ENCODE data around the gene CCDC116.

CCDC116 gene

GRCh38 chr22:21626735-21627469 is 5.7 kb upstream of the CCDC116 start:
- H3K4me3 ChIP-seq: no peak overlapping the region
- no peaks in the 10 kb centered on the region for H3K9me3 ChIP-seq
- H3K36me3 ChIP-seq: peaks cover 0 to 18% (median 0%) of the 10 kb centered on the region in 3 donors
- no peak for DNase-seq
- H3K27ac ChIP-seq: no peak overlapping the region
- intact Hi-C loops (cut with DNase I; ENCODE audit: low total_unique reads): no loop called here
- no peak for TF ChIP-seq CTCF (IDR thresholded peaks at IDR 0.05)
- peaks cover 0 to 48% (median 39%) of the 10 kb centered on the region in 4 donors for H3K4me1 ChIP-seq
- no peaks in the 10 kb centered on the region for H3K27me3 ChIP-seq

GRCh38 chr22:21628386-21629254 is 3.9 kb upstream of the CCDC116 start:
- no peak for TF ChIP-seq CTCF (IDR thresholded peaks at IDR 0.05)
- peaks cover 0 to 34% (median 30%) of the 10 kb centered on the region in 4 donors for H3K4me1 ChIP-seq
- DNase-seq: no peak
- intact Hi-C loops (cut with DNase I; ENCODE audit: low total_unique reads): no loop called here
- H3K27me3 ChIP-seq: no peaks in the 10 kb centered on the region
- peak overlapping the region; percentile 74 to 80 for H3K27ac ChIP-seq
- peak overlapping the region; percentile 62 to 71 for H3K4me3 ChIP-seq
- peaks cover 0 to 10% (median 0%) of the 10 kb centered on the region in 3 donors for H3K36me3 ChIP-seq
- no peaks in the 10 kb centered on the region for H3K9me3 ChIP-seq

GRCh38 chr22:21629255-21630149 is 3.1 kb upstream of the CCDC116 start, which contains the start of gene YDJC:
TSS of gene YDJC (minus strand) at chr22:21630022. CDS start at chr22:21630014, 8 bp downstream.
- peak; percentile 70 to 83 for DNase-seq
- Histone ChIP-seq H3K9me3 (no peaks in the 10 kb centered on the region), H3K27ac (peak within 1 kb of the TSS; percentile 74 to 80), H3K4me3 (peak within 1 kb of the TSS; percentile 62 to 71), H3K36me3 (peaks cover 0 to 10% (median 0%) of the 10 kb centered on the region in 3 donors), H3K4me1 (peaks cover 0 to 25% (median 21%) of the 10 kb centered on the region in 4 donors), H3K27me3 (no peaks in the 10 kb centered on the region)
- TF ChIP-seq CTCF (IDR thresholded peaks at IDR 0.05): peak; percentile 89 to 96
- intact Hi-C loops (cut with DNase I; ENCODE audit: low total_unique reads): no loop called here

GRCh38 chr22:21631025-21631424 is 1.5 kb upstream of the CCDC116 start:
- Histone ChIP-seq H3K9me3 (no peaks in the 10 kb centered on the region), H3K36me3 (peaks cover 0 to 10% (median 0%) of the 10 kb centered on the region in 3 donors), H3K27me3 (no peaks in the 10 kb centered on the region), H3K4me1 (peaks cover 0 to 18% (median 14%) of the 10 kb centered on the region in 4 donors), H3K4me3 (no peak overlapping the region), H3K27ac (no peak overlapping the region)
- intact Hi-C loops (cut with DNase I; ENCODE audit: low total_unique reads): no loop called here
- DNase-seq: no peak
- no peak for TF ChIP-seq CTCF (IDR thresholded peaks at IDR 0.05)

GRCh38 chr22:21632931-21633330 is 371 bp downstream of the CCDC116 start:
- H3K36me3 ChIP-seq: peaks cover 0 to 8% (median 0%) of the 10 kb centered on the region in 3 donors
- intact Hi-C loops (cut with DNase I; ENCODE audit: low total_unique reads): no loop called here
- H3K9me3 ChIP-seq: no peaks in the 10 kb centered on the region
- no peaks in the 10 kb centered on the region for H3K27me3 ChIP-seq
- H3K27ac ChIP-seq: no peak overlapping the region
- no peak overlapping the region for H3K4me3 ChIP-seq
- DNase-seq: no peak
- TF ChIP-seq CTCF (IDR thresholded peaks at IDR 0.05): no peak
- H3K4me1 ChIP-seq: peaks cover 0 to 18% (median 14%) of the 10 kb centered on the region in 4 donors
